ENCODE data around the gene FGF21. TPM values are rescaled to one million over a fixed set of nuclear protein-coding genes. Genes with fewer than 3 reads are reported as not detected.
"Not testable (repeated sequence)": the region's sequence is repeated elsewhere in the genome, so short reads cannot be mapped to it uniquely, and the experiment has no call there.

The FGF21 gene
- total RNA-seq, 5 donors from 2014 or later (not counting 1 experiment from before 2014, with no cell fraction given), result not detected

GRCh38 chr19:48756686-48757085, 1.4 kb downstream of the FGF21 start:
- ChIA-PET CTCF (no interaction called here), POLR2A (no interaction called here)
- ATAC-seq (replicated peaks in 1 of 4), result no peak
- H3K36me3 ChIP-seq (ENCODE audit: control insufficient read depth in 2 of 2, extremely low read depth in 1 of 2, insufficient read depth in 1 of 2, low read length in 1 of 2), result no peaks in the 10 kb centered on the region
- Mint-ChIP-seq H3K9me3 (no peaks in the 10 kb centered on the region), H3K36me3 (no peaks in the 10 kb centered on the region), H3K4me3 (no peak overlapping the region), H3K27ac (no peak overlapping the region), H3K27me3 (peaks cover 18 to 33% of the 10 kb centered on the region in 2 donors), H3K4me1 (peaks cover 16 to 20% (median 18%) of the 10 kb centered on the region in 3 donors)
- WGBS (ENCODE audit: insufficient coverage), result 69% methylated on average over 4 of the region's 9 CpGs
- H3K27me3 ChIP-seq (replicated peaks in 1 of 2; ENCODE audit: control insufficient read depth in 2 of 2, extremely low read depth in 1 of 2, insufficient read depth in 2 of 2, low read length in 1 of 2), result peaks cover 2 to 78% of the 10 kb centered on the region in 2 experiments
- H3K9me3 ChIP-seq, result no peaks in the 10 kb centered on the region
- H3K27ac ChIP-seq (ENCODE audit: low read length), result no peak overlapping the region
- H3K4me3 ChIP-seq (ENCODE audit: control insufficient read depth in 1 of 2, extremely low read depth in 1 of 2, low read length in 1 of 2), result no peak overlapping the region
- DNase-seq, result no peak
- H3K4me1 ChIP-seq (ENCODE audit: control insufficient read depth in 1 of 2, extremely low read depth in 1 of 2, insufficient read depth in 2 of 2, low read length in 2 of 2), result peaks cover 2 to 25% of the 10 kb centered on the region in 2 experiments

GRCh38 chr19:48757089-48757675, 1.9 kb downstream of the FGF21 start:
- H3K27ac ChIP-seq (ENCODE audit: low read length), result no peak overlapping the region
- DNase-seq (no peak), ATAC-seq (replicated peaks in 1 of 4) (no peak)
- Mint-ChIP-seq H3K36me3 (no peaks in the 10 kb centered on the region), H3K9me3 (no peaks in the 10 kb centered on the region), H3K27ac (no peak overlapping the region), H3K4me1 (peaks cover 14 to 16% (median 16%) of the 10 kb centered on the region in 3 donors), H3K27me3 (peaks cover 15 to 31% of the 10 kb centered on the region in 2 donors), H3K4me3 (no peak overlapping the region)
- 78% methylated on average over 11 of the region's 12 CpGs for WGBS (ENCODE audit: insufficient coverage)
- H3K36me3 ChIP-seq (ENCODE audit: control insufficient read depth in 2 of 2, extremely low read depth in 1 of 2, insufficient read depth in 1 of 2, low read length in 1 of 2), result no peaks in the 10 kb centered on the region
- H3K27me3 ChIP-seq (replicated peaks in 1 of 2; ENCODE audit: control insufficient read depth in 2 of 2, extremely low read depth in 1 of 2, insufficient read depth in 2 of 2, low read length in 1 of 2), result peaks cover 2 to 79% of the 10 kb centered on the region in 2 experiments
- H3K4me3 ChIP-seq (ENCODE audit: control insufficient read depth in 1 of 2, extremely low read depth in 1 of 2, low read length in 1 of 2), result no peak overlapping the region
- CTCF ChIA-PET, result interaction anchor here (0.5 to 0.9 kb wide), 2 partner anchors 234 to 1189 kb away, joined by 3 to 6 read pairs; no protein-coding TSS in a partner anchor
- POLR2A ChIA-PET, result no interaction called here
- no peaks in the 10 kb centered on the region for H3K9me3 ChIP-seq
- H3K4me1 ChIP-seq (ENCODE audit: control insufficient read depth in 1 of 2, extremely low read depth in 1 of 2, insufficient read depth in 2 of 2, low read length in 2 of 2), result peaks cover under 1 to 20% of the 10 kb centered on the region in 2 experiments

DNA sequence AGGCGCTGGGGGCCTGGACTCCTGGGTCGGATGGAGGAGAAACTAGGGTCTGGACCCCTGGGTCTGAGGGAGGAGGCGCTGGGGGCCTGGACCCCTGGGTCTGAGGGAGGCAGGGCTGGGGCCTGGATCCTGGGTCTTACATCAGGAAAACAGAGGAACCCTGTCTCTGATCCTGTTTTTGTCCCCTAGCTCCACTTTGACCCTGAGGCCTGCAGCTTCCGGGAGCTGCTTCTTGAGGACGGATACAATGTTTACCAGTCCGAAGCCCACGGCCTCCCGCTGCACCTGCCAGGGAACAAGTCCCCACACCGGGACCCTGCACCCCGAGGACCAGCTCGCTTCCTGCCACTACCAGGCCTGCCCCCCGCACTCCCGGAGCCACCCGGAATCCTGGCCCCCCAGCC, 2.4 kb downstream of the FGF21 start:
- no peaks in the 10 kb centered on the region for H3K36me3 Mint-ChIP-seq
- DNase-seq, result no peak
- H3K9me3 ChIP-seq, result no peaks in the 10 kb centered on the region
- H3K4me3 Mint-ChIP-seq, result no peak overlapping the region
- ChIA-PET CTCF (interaction anchor here (0.5 to 0.9 kb wide), 2 partner anchors 234 to 1189 kb away, joined by 3 to 6 read pairs; no protein-coding TSS in a partner anchor), POLR2A (no interaction called here)
- H3K36me3 ChIP-seq (ENCODE audit: control insufficient read depth in 2 of 2, extremely low read depth in 1 of 2, insufficient read depth in 1 of 2, low read length in 1 of 2), result no peaks in the 10 kb centered on the region
- no peak overlapping the region for H3K27ac Mint-ChIP-seq
- no peak overlapping the region for H3K4me3 ChIP-seq (ENCODE audit: control insufficient read depth in 1 of 2, extremely low read depth in 1 of 2, low read length in 1 of 2)
- H3K9me3 Mint-ChIP-seq, result no peaks in the 10 kb centered on the region
- H3K27me3 ChIP-seq (replicated peaks in 1 of 2; ENCODE audit: control insufficient read depth in 2 of 2, extremely low read depth in 1 of 2, insufficient read depth in 2 of 2, low read length in 1 of 2), result peaks cover 2 to 80% of the 10 kb centered on the region in 2 experiments
- WGBS (ENCODE audit: insufficient coverage), result 89% methylated on average over 8 of the region's 14 CpGs
- peaks cover 0 to 14% of the 10 kb centered on the region in 2 experiments for H3K4me1 ChIP-seq (ENCODE audit: control insufficient read depth in 1 of 2, extremely low read depth in 1 of 2, insufficient read depth in 2 of 2, low read length in 2 of 2)
- peaks cover 14 to 30% of the 10 kb centered on the region in 2 donors for H3K27me3 Mint-ChIP-seq
- no peak overlapping the region for H3K27ac ChIP-seq (ENCODE audit: low read length)
- no peak for ATAC-seq (replicated peaks in 1 of 4)
- H3K4me1 Mint-ChIP-seq, result peaks cover 13 to 15% (median 14%) of the 10 kb centered on the region in 3 donors

- no peak overlapping the region for H3K4me3 Mint-ChIP-seq
- no peak overlapping the region for H3K27ac ChIP-seq (ENCODE audit: low read length)
- no peak overlapping the region for H3K27ac Mint-ChIP-seq
- H3K36me3 ChIP-seq (ENCODE audit: control insufficient read depth in 2 of 2, extremely low read depth in 1 of 2, insufficient read depth in 1 of 2, low read length in 1 of 2), result no peaks in the 10 kb centered on the region
- no peaks in the 10 kb centered on the region for H3K9me3 ChIP-seq
- no peaks in the 10 kb centered on the region for H3K36me3 Mint-ChIP-seq
- ATAC-seq (replicated peaks in 1 of 4) (no peak), DNase-seq (no peak)
- POLR2A ChIA-PET, result no interaction called here
- peaks cover 7 to 15% of the 10 kb centered on the region in 2 donors for H3K27me3 Mint-ChIP-seq
- peaks cover 4 to 6% (median 5%) of the 10 kb centered on the region in 3 donors for H3K4me1 Mint-ChIP-seq
- WGBS (ENCODE audit: insufficient coverage), result 49% methylated on average over 13 of the region's 16 CpGs
- H3K4me3 ChIP-seq (ENCODE audit: control insufficient read depth in 1 of 2, extremely low read depth in 1 of 2, low read length in 1 of 2), result no peak overlapping the region
- no peaks in the 10 kb centered on the region for H3K9me3 Mint-ChIP-seq
- CTCF ChIA-PET, result interaction anchor here (0.6 to 0.7 kb wide), 3 partner anchors 48 to 682 kb away, joined by 3 to 8 read pairs (median 4); no protein-coding TSS in a partner anchor
- H3K27me3 ChIP-seq (replicated peaks in 1 of 2; ENCODE audit: control insufficient read depth in 2 of 2, extremely low read depth in 1 of 2, insufficient read depth in 2 of 2, low read length in 1 of 2), result peaks cover 2 to 64% of the 10 kb centered on the region in 2 experiments
- H3K4me1 ChIP-seq (ENCODE audit: control insufficient read depth in 1 of 2, extremely low read depth in 1 of 2, insufficient read depth in 2 of 2, low read length in 2 of 2), result peaks cover 0 to 4% of the 10 kb centered on the region in 2 experiments
Measured at GRCh38 chr19:48760504-48761205, 5.3 kb downstream of the FGF21 start.

DNA sequence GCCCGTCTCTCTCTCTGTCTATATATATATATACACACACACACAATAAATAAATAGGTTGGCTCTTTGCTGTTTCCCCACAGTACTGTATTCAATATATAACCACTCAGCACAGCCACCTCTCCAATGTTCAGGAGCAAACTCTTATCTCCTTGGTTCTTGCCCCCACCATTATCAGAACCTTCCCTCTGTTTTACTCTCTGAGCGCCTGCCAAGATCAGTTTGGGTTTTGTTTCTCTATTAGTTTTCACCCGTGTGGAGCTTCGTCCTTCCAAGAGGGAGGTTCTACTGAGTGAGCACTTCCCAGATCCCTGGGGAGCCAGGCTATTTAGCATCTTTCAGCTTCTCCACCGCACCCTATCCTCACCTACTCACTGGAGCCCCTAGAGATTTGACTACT, 10.5 kb downstream of the FGF21 start:
- WGBS (ENCODE audit: insufficient coverage), result no CpG with 5 or more reads among the region's 5 CpGs
- POLR2A ChIA-PET; H3K9me3 ChIP-seq; H3K27ac ChIP-seq (ENCODE audit: low read length); H3K27ac Mint-ChIP-seq; H3K4me3 ChIP-seq (ENCODE audit: control insufficient read depth in 1 of 2, extremely low read depth in 1 of 2, low read length in 1 of 2); H3K4me1 Mint-ChIP-seq; H3K4me1 ChIP-seq (ENCODE audit: control insufficient read depth in 1 of 2, extremely low read depth in 1 of 2, insufficient read depth in 2 of 2, low read length in 2 of 2); DNase-seq; ATAC-seq (replicated peaks in 1 of 4); H3K9me3 Mint-ChIP-seq; H3K36me3 Mint-ChIP-seq; H3K4me3 Mint-ChIP-seq; H3K36me3 ChIP-seq (ENCODE audit: control insufficient read depth in 2 of 2, extremely low read depth in 1 of 2, insufficient read depth in 1 of 2, low read length in 1 of 2); CTCF ChIA-PET: not testable (repeated sequence)
- peaks cover 2 to 40% of the 10 kb centered on the region in 2 experiments for H3K27me3 ChIP-seq (replicated peaks in 1 of 2; ENCODE audit: control insufficient read depth in 2 of 2, extremely low read depth in 1 of 2, insufficient read depth in 2 of 2, low read length in 1 of 2)
- H3K27me3 Mint-ChIP-seq, result peaks cover 17 to 27% of the 10 kb centered on the region in 2 donors

DNA sequence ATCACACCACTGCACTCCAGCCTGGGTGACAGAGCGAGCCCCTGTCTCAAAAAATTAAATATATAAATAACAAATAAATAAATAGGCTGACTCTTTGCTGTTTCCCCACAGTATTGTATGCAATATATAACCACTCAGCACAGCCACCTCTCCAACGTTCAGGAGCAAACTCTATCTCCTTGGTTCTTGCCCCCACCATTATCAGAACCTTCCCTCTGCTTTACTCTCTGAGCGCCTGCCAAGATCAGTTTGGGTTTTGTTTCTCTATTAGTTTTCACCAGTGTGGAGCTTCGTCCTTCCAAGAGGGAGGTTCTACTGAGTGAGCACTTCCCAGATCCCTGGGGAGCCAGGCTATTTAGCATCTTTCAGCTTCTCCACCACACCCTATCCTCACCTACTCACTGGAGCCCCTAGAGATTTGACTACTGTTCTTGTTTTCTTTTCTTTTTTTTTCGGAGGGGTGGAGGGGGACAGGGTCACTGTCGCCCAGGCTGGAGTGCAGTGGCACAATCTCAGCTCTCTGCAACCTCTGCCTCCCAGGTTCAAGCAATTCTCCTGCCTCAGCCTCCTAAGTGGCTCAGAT, 12.9 kb downstream of the FGF21 start:
- WGBS (ENCODE audit: insufficient coverage), result 28% methylated on average over 2 of the region's 6 CpGs
- POLR2A ChIA-PET, result interaction anchor here in 1 of 2 donors (0.7 kb wide), 1 partner anchor 30 kb away, joined by 4 read pairs; no protein-coding TSS in a partner anchor
- ATAC-seq (replicated peaks in 1 of 4); H3K4me3 Mint-ChIP-seq; CTCF ChIA-PET; H3K9me3 Mint-ChIP-seq; H3K27ac Mint-ChIP-seq; H3K4me3 ChIP-seq (ENCODE audit: control insufficient read depth in 1 of 2, extremely low read depth in 1 of 2, low read length in 1 of 2); DNase-seq; H3K36me3 ChIP-seq (ENCODE audit: control insufficient read depth in 2 of 2, extremely low read depth in 1 of 2, insufficient read depth in 1 of 2, low read length in 1 of 2); H3K4me1 Mint-ChIP-seq; H3K27ac ChIP-seq (ENCODE audit: low read length); H3K9me3 ChIP-seq; H3K36me3 Mint-ChIP-seq; H3K4me1 ChIP-seq (ENCODE audit: control insufficient read depth in 1 of 2, extremely low read depth in 1 of 2, insufficient read depth in 2 of 2, low read length in 2 of 2): not testable (repeated sequence)
- peaks cover 20 to 32% of the 10 kb centered on the region in 2 donors for H3K27me3 Mint-ChIP-seq
- peaks cover 2 to 33% of the 10 kb centered on the region in 2 experiments for H3K27me3 ChIP-seq (replicated peaks in 1 of 2; ENCODE audit: control insufficient read depth in 2 of 2, extremely low read depth in 1 of 2, insufficient read depth in 2 of 2, low read length in 1 of 2)

All from T-cell (primary cell).